GM23338 (cell line): ENCODE results near the gene SIRT4. TPM values are rescaled to one million over a fixed set of nuclear protein-coding genes. Genes with fewer than 3 reads are reported as not detected.

Source experiments
- ATAC-seq: fragments of 200-7000 bp; cut with Tn5 transposase; 3 replicates; pipeline ENCODE4 v1.9.1; 2020
- DNase-seq: peaks from one replicate; pipeline ENCODE4 v3.0.0-alpha.2; 2015; ENCODE audit warnings: low spot score
- H2AFZ ChIP-seq: fragments of 200-600 bp; sonication (generic); 2 replicates; pipeline ENCODE4 v1.8.0; 2016; ENCODE audit warnings: antibody characterized with exemption, mild to moderate bottlenecking, moderate library complexity
- H3F3A ChIP-seq: fragments of 200-600 bp; sonication (generic); replicated peaks from 2 replicates; pipeline ENCODE4 v1.8.0; 2017; ENCODE audit warnings: antibody characterized with exemption, mixed run types, low read depth
- H3K27ac ChIP-seq: fragments of 200-600 bp; sonication (generic); 2 replicates; pipeline ENCODE4 v1.6.1; 2016; ENCODE audit warnings: low read depth
- H3K27me3 ChIP-seq: fragments of 200-600 bp; sonication (generic); 2 replicates; pipeline ENCODE4 v1.8.0; 2016; ENCODE audit warnings: mild to moderate bottlenecking, mixed run types, moderate library complexity; ENCODE audit not compliant: insufficient read depth
- H3K36me3 ChIP-seq: fragments of 200-600 bp; sonication (generic); 2 replicates; pipeline ENCODE4 v1.8.0; 2016; ENCODE audit warnings: mild to moderate bottlenecking; ENCODE audit not compliant: insufficient read depth
- H3K4me1 ChIP-seq: fragments of 200-600 bp; sonication (generic); 2 replicates; pipeline ENCODE4 v1.8.0; 2016; ENCODE audit warnings: mild to moderate bottlenecking, moderate library complexity; ENCODE audit not compliant: insufficient read depth
- H3K4me2 ChIP-seq: fragments of 200-600 bp; sonication (generic); 2 replicates; pipeline ENCODE4 v1.7.1; 2017; ENCODE audit warnings: mixed run types
- H3K4me3 ChIP-seq: fragments of 200-600 bp; sonication (generic); 2 replicates; pipeline ENCODE4 v1.6.1; 2016; ENCODE audit warnings: mixed run types
- H3K79me2 ChIP-seq: fragments of 200-600 bp; sonication (generic); replicated peaks from 2 replicates; pipeline ENCODE4 v1.8.0; 2017; ENCODE audit warnings: mild to moderate bottlenecking; ENCODE audit not compliant: insufficient read depth
- H3K9me2 ChIP-seq: fragments of 200-600 bp; sonication (generic); 2 replicates; pipeline ENCODE4 v1.8.0; 2017; ENCODE audit not compliant: insufficient read depth
- H4K20me1 ChIP-seq: fragments of 200-600 bp; sonication (generic); replicated peaks from 2 replicates; pipeline ENCODE4 v1.8.0; 2017; ENCODE audit warnings: mild to moderate bottlenecking; ENCODE audit not compliant: insufficient read depth
- H3K27ac Mint-ChIP-seq: 2 replicates; pipeline ENCODE4 v1.8.0; 2020; ENCODE audit warnings: inconsistent platforms, mild to moderate bottlenecking, moderate library complexity, mixed read lengths
- H3K27me3 Mint-ChIP-seq: 3 replicates; pipeline ENCODE4 v1.8.0; 2022; ENCODE audit warnings: low read depth, mild to moderate bottlenecking, moderate library complexity, mixed read lengths, inconsistent platforms; ENCODE audit not compliant: insufficient read depth, poor library complexity
- H3K36me3 Mint-ChIP-seq: 3 replicates; pipeline ENCODE4 v1.8.0; 2021; ENCODE audit warnings: low read depth, mild to moderate bottlenecking, inconsistent platforms, moderate library complexity, mixed read lengths
- H3K4me1 Mint-ChIP-seq: 3 replicates; pipeline ENCODE4 v1.8.0; 2020; ENCODE audit warnings: mild to moderate bottlenecking, inconsistent platforms, mixed read lengths
- H3K4me3 Mint-ChIP-seq: 3 replicates; pipeline ENCODE4 v1.8.0; 2021; ENCODE audit warnings: moderate library complexity, mild to moderate bottlenecking, inconsistent platforms, mixed read lengths
- H3K9me3 Mint-ChIP-seq: 3 replicates; pipeline ENCODE4 v1.8.0; 2020; ENCODE audit warnings: moderate library complexity, mild to moderate bottlenecking, inconsistent platforms, mixed read lengths
- CREB1 ChIP-seq: fragments of 250-450 bp; sonication (Bioruptor Pico); IDR thresholded peaks from 2 replicates; pipeline ENCODE4 v1.5.0; 2020; ENCODE audit warnings: low read depth, mild to moderate bottlenecking, moderate library complexity
- EZH2 ChIP-seq: fragments of 200-600 bp; sonication (generic); IDR thresholded peaks from one replicate; pipeline ENCODE4 v1.8.0; 2017; ENCODE audit warnings: antibody characterized with exemption, mild to moderate bottlenecking, low read depth; ENCODE audit not compliant: unreplicated experiment
- EZH2phosphoT487 ChIP-seq: fragments of 200-600 bp; sonication (generic); IDR thresholded peaks from one replicate; pipeline ENCODE4 v1.8.1; 2018; ENCODE audit warnings: antibody characterized with exemption; ENCODE audit not compliant: unreplicated experiment
- JUNB ChIP-seq: IDR thresholded peaks from one replicate; pipeline ENCODE4 v1.6.1; 2016; ENCODE audit warnings: antibody characterized with exemption; ENCODE audit not compliant: unreplicated experiment
- NANOG ChIP-seq: IDR thresholded peaks from 2 replicates; pipeline ENCODE4 v1.6.1; 2016; ENCODE audit warnings: antibody characterized with exemption, borderline replicate concordance
- POLR2AphosphoS5 ChIP-seq: IDR thresholded peaks from 2 replicates; pipeline ENCODE4 v1.6.1; 2016; ENCODE audit warnings: antibody characterized with exemption, low read depth
- STAT1 ChIP-seq: IDR thresholded peaks from one replicate; pipeline ENCODE4 v1.6.1; 2016; ENCODE audit warnings: antibody characterized with exemption; ENCODE audit not compliant: unreplicated experiment
- ZNF114 ChIP-seq: fragments of 250-450 bp; sonication (Bioruptor Pico); IDR thresholded peaks from 2 replicates; pipeline ENCODE4 v1.5.0; 2020; ENCODE audit warnings: mild to moderate bottlenecking, moderate library complexity
- ZNF331 ChIP-seq: fragments of 250-450 bp; sonication (Bioruptor Pico); IDR thresholded peaks from 2 replicates; pipeline ENCODE4 v1.5.0; 2020; ENCODE audit warnings: low read depth, mild to moderate bottlenecking, moderate library complexity
- polyA plus RNA-seq: library from polyadenylated mRNA; unstranded; fragments of >200 nt; fragmentation: Nextera tagmentation; extraction: Ambion mirVana; gene quantifications from 2 replicates; pipeline ENCODE4 v1.2.1, GENCODE V29; 2016
- total RNA-seq: library from RNA; depleted of rRNA; stranded (reverse); fragments of >200 nt; shearing (Covaris generic); gene quantifications from 2 replicates; pipeline ENCODE4 v1.2.3, GENCODE V29; 2014
- TF ChIP-seq, protein P1 (sequence below), 2 experiments: fragments of 200-600 bp in 1 of 2; sonication (generic) in 1 of 2; conservative IDR thresholded peaks; 2 replicates each; pipeline versions ENCODE4 v1.5.1 to v1.6.1; 2016 to 2017; ENCODE audit warnings: antibody characterized with exemption in 2 of 2, low read depth in 2 of 2, mild to moderate bottlenecking in 2 of 2, moderate library complexity in 1 of 2
- TF ChIP-seq, protein P2 (sequence below): IDR thresholded peaks from 2 replicates; pipeline ENCODE4 v1.6.1; 2016; ENCODE audit warnings: antibody characterized with exemption
- TF ChIP-seq, protein P3 (sequence below): IDR thresholded peaks from one replicate; pipeline ENCODE4 v1.6.1; 2018; ENCODE audit warnings: antibody characterized with exemption; ENCODE audit not compliant: unreplicated experiment
- TF ChIP-seq, protein P4 (sequence below): fragments of 250-450 bp; sonication (Bioruptor Pico); IDR thresholded peaks from 2 replicates; pipeline ENCODE4 v1.5.0; 2020; ENCODE audit warnings: mild to moderate bottlenecking, moderate library complexity

Gene SIRT4
- total and polyA plus RNA-seq, 2 experiments from 2014 or later, result 2.0 to 3.0 TPM

DNA sequence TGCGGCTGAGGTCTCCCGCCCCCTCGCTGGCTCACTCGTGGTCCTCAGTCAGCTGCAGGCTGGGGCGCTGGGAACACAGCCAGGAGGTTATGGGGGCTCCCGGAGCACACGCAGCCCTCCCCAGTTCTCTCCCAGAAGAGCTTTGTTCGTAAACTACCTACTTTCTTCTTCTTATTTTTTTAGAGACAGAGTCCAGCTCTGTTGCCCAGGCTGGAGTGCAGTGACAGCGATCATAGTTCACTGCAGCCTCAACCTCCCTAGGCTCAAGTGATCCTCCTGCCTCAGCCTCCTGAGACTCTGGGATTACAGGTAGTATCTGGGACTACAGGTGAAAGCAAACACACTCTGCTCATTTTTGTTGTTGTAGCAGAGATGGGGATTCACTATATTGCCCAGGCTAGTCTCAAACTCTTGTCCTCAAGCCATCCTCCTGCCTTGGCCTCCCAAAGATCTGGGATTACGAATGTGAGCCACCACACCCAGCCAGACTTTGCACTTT, 41.0 kb downstream of the SIRT4 start:
- TF ChIP-seq, protein P1, sequence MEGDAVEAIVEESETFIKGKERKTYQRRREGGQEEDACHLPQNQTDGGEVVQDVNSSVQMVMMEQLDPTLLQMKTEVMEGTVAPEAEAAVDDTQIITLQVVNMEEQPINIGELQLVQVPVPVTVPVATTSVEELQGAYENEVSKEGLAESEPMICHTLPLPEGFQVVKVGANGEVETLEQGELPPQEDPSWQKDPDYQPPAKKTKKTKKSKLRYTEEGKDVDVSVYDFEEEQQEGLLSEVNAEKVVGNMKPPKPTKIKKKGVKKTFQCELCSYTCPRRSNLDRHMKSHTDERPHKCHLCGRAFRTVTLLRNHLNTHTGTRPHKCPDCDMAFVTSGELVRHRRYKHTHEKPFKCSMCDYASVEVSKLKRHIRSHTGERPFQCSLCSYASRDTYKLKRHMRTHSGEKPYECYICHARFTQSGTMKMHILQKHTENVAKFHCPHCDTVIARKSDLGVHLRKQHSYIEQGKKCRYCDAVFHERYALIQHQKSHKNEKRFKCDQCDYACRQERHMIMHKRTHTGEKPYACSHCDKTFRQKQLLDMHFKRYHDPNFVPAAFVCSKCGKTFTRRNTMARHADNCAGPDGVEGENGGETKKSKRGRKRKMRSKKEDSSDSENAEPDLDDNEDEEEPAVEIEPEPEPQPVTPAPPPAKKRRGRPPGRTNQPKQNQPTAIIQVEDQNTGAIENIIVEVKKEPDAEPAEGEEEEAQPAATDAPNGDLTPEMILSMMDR (conservative IDR thresholded peaks at IDR 0.05; ENCODE audit: low read depth in 2 of 2), result no peak
- no peak for TF ChIP-seq STAT1
- TF ChIP-seq ZNF114 (CRISPR knock-in tag), result no peak
- TF ChIP-seq EZH2phosphoT487, result no peak
- TF ChIP-seq, protein P2, sequence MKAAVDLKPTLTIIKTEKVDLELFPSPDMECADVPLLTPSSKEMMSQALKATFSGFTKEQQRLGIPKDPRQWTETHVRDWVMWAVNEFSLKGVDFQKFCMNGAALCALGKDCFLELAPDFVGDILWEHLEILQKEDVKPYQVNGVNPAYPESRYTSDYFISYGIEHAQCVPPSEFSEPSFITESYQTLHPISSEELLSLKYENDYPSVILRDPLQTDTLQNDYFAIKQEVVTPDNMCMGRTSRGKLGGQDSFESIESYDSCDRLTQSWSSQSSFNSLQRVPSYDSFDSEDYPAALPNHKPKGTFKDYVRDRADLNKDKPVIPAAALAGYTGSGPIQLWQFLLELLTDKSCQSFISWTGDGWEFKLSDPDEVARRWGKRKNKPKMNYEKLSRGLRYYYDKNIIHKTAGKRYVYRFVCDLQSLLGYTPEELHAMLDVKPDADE, result no peak
- no peak for TF ChIP-seq ZNF331 (CRISPR knock-in tag)
- TF ChIP-seq EZH2, result no peak
- no peak for TF ChIP-seq JUNB
- TF ChIP-seq, protein P3, sequence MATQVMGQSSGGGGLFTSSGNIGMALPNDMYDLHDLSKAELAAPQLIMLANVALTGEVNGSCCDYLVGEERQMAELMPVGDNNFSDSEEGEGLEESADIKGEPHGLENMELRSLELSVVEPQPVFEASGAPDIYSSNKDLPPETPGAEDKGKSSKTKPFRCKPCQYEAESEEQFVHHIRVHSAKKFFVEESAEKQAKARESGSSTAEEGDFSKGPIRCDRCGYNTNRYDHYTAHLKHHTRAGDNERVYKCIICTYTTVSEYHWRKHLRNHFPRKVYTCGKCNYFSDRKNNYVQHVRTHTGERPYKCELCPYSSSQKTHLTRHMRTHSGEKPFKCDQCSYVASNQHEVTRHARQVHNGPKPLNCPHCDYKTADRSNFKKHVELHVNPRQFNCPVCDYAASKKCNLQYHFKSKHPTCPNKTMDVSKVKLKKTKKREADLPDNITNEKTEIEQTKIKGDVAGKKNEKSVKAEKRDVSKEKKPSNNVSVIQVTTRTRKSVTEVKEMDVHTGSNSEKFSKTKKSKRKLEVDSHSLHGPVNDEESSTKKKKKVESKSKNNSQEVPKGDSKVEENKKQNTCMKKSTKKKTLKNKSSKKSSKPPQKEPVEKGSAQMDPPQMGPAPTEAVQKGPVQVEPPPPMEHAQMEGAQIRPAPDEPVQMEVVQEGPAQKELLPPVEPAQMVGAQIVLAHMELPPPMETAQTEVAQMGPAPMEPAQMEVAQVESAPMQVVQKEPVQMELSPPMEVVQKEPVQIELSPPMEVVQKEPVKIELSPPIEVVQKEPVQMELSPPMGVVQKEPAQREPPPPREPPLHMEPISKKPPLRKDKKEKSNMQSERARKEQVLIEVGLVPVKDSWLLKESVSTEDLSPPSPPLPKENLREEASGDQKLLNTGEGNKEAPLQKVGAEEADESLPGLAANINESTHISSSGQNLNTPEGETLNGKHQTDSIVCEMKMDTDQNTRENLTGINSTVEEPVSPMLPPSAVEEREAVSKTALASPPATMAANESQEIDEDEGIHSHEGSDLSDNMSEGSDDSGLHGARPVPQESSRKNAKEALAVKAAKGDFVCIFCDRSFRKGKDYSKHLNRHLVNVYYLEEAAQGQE, result no peak
- TF ChIP-seq NANOG, result no peak
- TF ChIP-seq POLR2AphosphoS5, result no peak
- no peak for TF ChIP-seq CREB1 (CRISPR knock-in tag)
- TF ChIP-seq, protein P4, sequence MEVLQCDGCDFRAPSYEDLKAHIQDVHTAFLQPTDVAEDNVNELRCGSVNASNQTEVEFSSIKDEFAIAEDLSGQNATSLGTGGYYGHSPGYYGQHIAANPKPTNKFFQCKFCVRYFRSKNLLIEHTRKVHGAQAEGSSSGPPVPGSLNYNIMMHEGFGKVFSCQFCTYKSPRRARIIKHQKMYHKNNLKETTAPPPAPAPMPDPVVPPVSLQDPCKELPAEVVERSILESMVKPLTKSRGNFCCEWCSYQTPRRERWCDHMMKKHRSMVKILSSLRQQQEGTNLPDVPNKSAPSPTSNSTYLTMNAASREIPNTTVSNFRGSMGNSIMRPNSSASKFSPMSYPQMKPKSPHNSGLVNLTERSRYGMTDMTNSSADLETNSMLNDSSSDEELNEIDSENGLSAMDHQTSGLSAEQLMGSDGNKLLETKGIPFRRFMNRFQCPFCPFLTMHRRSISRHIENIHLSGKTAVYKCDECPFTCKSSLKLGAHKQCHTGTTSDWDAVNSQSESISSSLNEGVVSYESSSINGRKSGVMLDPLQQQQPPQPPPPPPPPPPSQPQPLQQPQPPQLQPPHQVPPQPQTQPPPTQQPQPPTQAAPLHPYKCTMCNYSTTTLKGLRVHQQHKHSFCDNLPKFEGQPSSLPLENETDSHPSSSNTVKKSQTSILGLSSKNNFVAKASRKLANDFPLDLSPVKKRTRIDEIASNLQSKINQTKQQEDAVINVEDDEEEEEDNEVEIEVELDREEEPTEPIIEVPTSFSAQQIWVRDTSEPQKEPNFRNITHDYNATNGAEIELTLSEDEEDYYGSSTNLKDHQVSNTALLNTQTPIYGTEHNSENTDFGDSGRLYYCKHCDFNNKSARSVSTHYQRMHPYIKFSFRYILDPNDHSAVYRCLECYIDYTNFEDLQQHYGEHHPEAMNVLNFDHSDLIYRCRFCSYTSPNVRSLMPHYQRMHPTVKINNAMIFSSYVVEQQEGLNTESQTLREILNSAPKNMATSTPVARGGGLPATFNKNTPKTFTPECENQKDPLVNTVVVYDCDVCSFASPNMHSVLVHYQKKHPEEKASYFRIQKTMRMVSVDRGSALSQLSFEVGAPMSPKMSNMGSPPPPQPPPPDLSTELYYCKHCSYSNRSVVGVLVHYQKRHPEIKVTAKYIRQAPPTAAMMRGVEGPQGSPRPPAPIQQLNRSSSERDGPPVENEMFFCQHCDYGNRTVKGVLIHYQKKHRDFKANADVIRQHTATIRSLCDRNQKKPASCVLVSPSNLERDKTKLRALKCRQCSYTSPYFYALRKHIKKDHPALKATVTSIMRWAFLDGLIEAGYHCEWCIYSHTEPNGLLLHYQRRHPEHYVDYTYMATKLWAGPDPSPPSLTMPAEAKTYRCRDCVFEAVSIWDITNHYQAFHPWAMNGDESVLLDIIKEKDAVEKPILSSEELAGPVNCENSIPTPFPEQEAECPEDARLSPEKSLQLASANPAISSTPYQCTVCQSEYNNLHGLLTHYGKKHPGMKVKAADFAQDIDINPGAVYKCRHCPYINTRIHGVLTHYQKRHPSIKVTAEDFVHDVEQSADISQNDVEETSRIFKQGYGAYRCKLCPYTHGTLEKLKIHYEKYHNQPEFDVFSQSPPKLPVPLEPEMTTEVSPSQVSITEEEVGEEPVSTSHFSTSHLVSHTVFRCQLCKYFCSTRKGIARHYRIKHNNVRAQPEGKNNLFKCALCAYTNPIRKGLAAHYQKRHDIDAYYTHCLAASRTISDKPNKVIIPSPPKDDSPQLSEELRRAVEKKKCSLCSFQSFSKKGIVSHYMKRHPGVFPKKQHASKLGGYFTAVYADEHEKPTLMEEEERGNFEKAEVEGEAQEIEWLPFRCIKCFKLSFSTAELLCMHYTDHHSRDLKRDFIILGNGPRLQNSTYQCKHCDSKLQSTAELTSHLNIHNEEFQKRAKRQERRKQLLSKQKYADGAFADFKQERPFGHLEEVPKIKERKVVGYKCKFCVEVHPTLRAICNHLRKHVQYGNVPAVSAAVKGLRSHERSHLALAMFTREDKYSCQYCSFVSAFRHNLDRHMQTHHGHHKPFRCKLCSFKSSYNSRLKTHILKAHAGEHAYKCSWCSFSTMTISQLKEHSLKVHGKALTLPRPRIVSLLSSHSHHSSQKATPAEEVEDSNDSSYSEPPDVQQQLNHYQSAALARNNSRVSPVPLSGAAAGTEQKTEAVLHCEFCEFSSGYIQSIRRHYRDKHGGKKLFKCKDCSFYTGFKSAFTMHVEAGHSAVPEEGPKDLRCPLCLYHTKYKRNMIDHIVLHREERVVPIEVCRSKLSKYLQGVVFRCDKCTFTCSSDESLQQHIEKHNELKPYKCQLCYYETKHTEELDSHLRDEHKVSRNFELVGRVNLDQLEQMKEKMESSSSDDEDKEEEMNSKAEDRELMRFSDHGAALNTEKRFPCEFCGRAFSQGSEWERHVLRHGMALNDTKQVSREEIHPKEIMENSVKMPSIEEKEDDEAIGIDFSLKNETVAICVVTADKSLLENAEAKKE (CRISPR knock-in tag), result no peak
- Mint-ChIP-seq H3K9me3 (peaks cover 13% of the 10 kb centered on the region), H3K27ac (no peak overlapping the region), H3K4me1 (peaks cover 4% of the 10 kb centered on the region; the same call in 1 of the 3 replicates), H3K36me3 (peaks cover 45% of the 10 kb centered on the region), H3K27me3 (peaks cover 27% of the 10 kb centered on the region), H3K4me3 (no peak overlapping the region)
- Histone ChIP-seq H3K4me3 (peak overlapping the region; percentile 30; the same call in 1 of the 2 replicates), H4K20me1 (no peaks in the 10 kb centered on the region), H3K4me2 (peak overlapping the region; percentile 43; the same call in 1 of the 2 replicates), H3K27ac (no peak overlapping the region), H3K36me3 (no peaks in the 10 kb centered on the region), H3K27me3 (no peaks in the 10 kb centered on the region), H3K9me2 (no peaks in the 10 kb centered on the region), H3K79me2 (no peaks in the 10 kb centered on the region), H3F3A (no peaks in the 10 kb centered on the region), H2AFZ (no peak overlapping the region), H3K4me1 (no peaks in the 10 kb centered on the region)
- DNase-seq (no peak), ATAC-seq (no peak)
